ENCODE measurements around the gene FARP1.

FARP1 gene

DNA sequence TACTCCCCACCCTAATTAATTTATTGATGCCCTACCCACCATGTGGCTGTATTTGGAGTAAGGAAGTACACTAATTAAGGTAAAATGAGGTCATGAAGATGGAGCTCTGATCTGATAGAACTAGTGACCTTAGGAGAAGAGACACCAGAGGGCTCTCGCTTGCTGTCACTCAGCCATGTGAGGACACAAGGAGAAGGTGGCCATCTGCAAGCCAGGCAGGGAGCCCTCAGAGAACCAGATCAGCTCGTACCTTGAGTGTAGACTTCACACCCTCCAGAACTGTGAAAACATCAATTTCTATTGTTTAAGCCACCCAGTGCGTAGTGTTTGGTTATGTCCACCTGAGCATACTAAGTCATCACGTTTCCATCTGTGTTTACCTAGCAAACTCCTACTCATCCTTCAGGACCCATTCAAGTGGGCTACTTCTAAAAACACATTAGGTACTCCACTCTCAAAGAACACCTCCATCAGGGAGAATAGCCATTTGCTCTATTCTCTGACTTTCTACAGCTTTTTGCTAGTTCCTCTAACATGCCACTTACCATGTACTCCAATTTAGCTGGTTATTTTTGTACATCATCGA is 191.8 kb downstream of the FARP1 start:
- no peak for DNase-seq (ENCODE audit: low spot score)

DNA sequence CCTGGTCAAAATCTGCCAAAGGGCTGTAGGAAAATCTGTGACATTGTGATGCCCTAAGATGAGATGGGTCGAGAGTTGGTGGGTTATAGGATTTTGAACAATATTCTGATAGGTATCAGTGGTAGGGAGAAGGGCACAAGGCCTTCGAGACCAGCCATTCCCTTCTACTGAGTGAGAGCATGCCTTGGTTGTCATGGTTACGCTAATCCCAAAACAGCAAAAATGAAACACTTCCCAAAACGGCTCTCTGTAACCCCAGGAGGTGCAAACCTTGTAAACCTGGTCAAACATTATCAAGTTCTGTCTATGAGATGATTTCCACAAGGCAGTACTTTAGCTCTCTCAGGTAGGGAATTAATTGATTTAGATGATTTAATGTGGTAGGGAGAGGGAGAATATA is 192.8 kb downstream of the FARP1 start:
- DNase-seq (ENCODE audit: low spot score), result no peak

DNA sequence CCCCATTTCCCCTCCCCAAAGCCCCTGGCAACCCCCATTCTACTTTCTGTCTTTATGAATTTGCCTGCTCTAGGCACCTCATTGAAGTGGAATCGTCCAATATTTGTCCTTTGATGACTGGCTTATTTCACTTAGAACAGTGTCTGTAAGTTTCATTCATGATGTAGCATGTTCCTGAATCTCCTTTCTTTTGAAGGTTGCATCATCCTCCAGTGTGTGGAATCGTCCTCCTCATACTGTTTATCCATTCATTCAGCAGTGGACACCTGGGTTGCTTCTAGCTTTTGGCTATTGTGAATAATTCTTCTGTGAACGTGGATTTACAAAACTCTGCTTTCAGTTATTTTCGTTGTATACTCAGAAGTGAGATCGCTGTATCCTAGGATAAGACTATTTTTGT is 195.4 kb downstream of the FARP1 start:
- DNase-seq (ENCODE audit: low spot score), result no peak

DNA sequence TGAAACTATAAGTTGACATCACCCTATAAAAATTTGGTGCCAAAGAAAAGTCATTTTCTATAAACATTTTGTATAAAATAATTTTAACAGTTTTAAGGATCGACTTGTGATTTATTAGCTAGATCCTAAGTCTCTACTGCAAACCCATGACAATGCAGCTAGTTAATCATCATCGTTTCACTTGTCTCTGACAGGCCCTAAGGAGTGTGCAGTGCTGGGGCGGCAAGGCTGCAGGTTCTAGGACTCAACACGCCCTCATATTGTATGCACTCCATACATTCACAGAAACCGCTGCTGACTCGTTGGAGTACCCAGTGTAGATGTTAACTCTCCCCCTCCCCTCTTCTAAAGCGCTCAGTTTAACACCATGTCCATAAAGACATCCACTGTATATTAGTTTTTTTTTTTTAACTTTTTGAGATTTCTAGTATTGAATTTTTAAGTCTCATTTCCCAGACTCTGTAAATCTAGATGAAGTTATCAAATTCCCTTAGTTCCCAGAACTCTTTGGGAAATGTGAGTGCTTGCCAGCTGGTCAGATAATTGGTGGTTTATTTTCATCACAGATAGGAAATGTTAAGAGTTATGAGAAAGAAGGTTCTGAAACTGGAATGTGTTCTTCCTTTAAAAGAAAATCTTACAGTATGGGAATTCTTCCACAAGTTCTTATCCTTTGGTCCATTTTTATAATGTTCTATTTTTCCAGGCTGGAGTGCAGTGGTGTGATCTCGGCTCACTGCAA is 197.0 kb downstream of the FARP1 start:
- DNase-seq (ENCODE audit: low spot score), result no peak

GRCh38 chr13:98342953-98343352 is 200.1 kb downstream of the FARP1 start:
- no peak for DNase-seq (ENCODE audit: low spot score)

GRCh38 chr13:98343461-98343860 is 200.6 kb downstream of the FARP1 start:
- DNase-seq (ENCODE audit: low spot score), result no peak

GRCh38 chr13:98344392-98344791 is 201.5 kb downstream of the FARP1 start:
- no peak for DNase-seq (ENCODE audit: low spot score)

DNA sequence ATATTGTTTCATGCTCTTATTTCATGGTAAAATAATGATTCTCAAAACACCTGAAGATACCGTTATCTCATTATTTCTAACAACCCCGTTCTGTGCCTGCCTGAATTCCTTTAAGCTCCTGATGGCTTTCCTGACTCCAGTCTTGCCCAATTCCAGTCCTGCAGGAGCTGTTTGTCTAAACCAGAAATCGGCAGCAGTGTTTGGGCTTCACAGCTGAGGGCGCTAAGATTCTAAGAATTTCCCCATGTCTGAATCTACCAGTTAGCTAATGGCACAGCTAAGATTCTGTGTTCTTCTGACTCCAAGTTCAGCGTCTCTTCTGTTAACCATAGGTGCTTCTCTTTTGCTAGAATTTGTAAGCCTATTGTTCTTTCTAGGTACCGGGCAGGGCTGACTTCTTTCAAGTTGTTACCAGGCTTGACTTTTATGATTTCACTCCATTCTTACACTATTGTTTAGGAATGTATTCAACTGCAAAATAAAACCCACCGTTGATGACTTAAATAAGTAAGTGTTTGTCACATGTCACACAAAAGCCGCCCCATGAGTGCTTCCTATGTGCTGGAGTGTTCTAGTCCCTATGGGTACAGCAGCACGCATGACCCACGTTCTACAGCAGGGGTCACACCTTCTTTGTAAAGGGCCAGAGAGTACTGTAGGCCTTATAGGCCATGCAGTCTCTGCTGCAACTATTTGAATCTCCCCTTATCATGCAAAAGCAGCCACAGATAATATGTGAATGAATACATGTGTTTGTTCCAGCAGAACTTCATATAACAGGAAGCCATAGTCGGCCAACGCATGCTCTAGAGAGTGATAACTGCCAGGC is 202.4 kb downstream of the FARP1 start:
- DNase-seq (ENCODE audit: low spot score), result no peak

DNA sequence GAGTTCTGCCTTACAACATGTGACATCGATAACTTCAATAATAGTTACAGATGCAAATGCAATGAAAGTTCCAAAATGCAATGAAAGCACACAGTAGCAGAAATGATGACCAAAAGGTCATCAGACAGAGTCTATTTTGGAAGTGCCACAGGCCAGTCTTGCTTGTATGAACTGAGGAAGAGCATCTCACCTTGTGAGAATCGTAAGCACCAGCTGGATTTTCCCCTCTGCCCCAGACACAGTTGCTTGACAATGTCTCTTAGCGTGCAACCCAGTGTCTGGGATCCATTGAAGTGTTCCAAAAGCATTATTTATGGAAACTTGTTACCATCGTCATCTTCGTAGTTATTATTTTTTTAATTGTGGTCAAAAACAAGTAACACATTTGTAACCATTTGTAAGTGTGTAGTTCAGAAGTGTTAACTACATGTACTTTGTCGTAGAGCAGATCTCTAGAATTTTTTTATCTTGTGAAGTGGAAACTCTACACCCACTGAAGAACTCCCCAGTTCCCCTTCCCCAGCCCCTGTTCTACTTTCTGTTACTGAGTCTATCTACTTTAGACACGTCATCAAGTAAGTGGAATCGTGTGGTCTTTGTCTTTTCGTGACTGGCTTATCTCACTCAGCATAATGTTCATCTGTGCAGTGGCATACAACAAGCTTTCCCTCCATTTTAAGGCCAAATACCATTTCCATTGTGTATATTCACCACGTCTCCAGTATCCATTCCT is 204.2 kb downstream of the FARP1 start:
- DNase-seq (ENCODE audit: low spot score), result no peak

- no peak for DNase-seq (ENCODE audit: low spot score)
These were observed 204.9 kb downstream of the FARP1 start for GRCh38 chr13:98347756-98348155.

DNA sequence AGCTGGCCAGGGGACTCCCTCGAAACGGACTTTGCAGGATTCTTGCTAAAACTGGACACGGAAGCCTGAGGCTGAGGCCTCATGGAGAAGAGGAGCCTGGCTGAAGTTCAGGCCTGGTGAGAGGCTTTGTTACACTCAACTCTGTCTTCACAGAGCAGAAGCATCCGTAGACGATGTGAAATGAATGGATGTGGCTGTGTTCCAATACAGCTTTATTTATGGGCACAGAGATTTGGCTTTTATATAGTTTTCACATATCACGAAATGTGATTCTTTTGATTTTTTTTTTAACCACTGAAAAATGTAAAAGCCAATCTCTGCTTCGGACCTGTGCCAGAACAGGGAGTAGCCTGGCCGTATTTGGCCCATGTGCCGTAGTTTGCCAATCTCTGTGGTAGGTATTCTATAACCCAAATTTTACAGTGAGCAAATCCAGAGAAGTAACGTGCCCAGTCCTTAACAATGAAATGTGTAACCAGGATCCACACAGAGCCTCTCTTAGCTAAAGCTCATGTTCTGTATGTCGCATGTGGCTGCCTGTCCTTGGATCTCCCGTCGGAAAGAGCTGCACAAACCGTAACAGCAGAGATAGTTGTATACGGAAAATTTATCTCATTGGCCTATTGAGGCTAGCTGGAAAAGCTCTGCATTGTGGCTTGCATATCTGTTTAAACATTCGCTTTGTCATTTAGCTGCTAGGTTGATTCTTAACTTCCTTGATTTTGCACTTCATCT is 205.7 kb downstream of the FARP1 start:
- no peak for DNase-seq (ENCODE audit: low spot score)

GRCh38 chr13:98349731-98350305 is 206.9 kb downstream of the FARP1 start:
- DNase-seq (ENCODE audit: low spot score), result no peak

DNA sequence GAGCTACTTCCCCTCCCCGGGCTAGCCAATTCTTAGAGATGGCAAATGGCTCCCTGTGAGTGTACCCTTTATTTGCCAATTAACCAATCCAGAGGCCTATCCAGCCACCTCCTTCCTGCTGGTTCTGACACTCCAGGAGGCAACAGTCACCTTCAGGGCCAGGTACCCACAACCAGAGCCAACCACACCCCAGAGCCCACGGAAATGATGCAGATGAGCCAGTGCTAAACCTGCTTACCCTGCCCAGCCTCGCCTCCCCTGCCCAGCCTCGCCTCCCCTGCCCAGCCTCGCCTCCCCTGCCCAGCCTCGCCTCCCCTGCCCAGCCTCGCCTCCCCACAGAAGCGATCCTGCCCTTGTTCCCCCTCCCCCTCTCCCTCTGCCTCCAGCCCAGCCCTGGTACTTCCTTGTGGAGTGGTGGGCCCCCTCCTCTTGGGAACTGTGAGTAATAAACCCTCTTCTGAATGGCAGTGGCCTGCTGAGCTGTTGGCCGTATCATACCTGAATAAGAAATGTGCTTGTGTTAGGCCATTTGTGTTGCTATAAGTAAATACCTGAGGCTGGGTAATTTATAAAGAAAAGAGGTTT is 207.9 kb downstream of the FARP1 start:
- DNase-seq (ENCODE audit: low spot score), result no peak

- DNase-seq (ENCODE audit: low spot score), result no peak
These were observed 208.7 kb downstream of the FARP1 start for GRCh38 chr13:98351636-98352035.

DNA sequence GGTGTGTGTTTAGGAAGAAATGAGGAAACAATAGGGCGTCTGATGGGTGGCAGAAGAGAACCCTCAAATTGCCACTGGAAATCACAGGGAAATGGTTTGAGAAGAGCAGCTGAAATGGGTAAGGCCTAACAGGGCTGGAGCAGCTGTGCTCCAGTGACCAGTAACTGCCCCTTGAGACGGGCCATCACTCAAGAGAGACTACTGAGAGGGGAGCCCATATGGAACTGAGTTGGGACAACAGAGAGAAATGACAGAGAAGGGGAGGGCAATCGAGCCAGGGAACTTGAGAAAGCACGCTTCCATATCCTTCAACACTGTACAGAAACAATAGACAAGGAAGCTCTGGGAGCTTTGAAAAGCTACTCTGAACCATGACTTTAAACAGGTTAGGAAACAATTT is 209.3 kb downstream of the FARP1 start:
- DNase-seq (ENCODE audit: low spot score), result no peak

GRCh38 chr13:98353750-98354149 is 210.9 kb downstream of the FARP1 start:
- DNase-seq (ENCODE audit: low spot score), result no peak

DNA sequence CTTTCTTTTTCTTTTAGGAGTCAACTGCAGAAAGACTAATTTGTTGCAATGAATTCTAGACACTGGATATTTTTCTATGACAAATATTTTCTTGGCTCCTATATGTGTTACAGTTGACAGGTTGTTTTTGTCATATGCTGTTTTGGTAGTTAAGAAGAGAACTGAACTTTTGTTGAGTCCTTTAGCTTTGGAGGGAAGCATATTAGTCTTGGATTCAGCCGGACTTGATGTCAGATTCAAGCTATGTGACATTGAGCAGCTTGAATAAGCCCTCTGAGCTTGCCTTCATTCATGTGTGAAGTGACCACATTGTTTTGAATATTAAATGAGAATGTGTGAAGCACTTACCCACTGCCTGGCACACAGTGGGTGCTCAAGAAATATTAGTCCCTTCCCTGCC is 216.0 kb downstream of the FARP1 start:
- no peak for DNase-seq (ENCODE audit: low spot score)

- no peak for DNase-seq (ENCODE audit: low spot score)
These were observed 217.7 kb downstream of the FARP1 start for GRCh38 chr13:98360545-98360944.

DNA sequence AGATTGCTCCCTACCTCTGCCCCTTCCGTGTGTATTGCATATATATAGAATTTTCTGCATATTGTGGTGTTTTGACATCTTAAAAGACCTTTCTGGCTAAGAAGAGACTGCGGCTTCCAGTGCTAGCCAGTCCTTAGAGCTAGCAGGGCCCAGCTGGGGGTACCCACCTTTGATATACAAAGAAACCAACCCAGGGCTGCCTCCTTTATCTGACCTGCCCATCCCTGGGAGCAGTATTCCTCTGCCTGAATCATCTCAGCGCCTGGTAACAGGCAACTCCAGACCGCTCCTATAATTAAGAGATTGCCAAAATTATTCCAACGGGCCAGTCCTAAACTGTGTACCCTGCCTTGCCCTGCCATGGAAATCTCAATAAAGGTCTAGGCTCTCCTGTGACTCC is 220.4 kb downstream of the FARP1 start:
- no peak for DNase-seq (ENCODE audit: low spot score)

- no peak for DNase-seq (ENCODE audit: low spot score)
These were observed 221.3 kb downstream of the FARP1 start for GRCh38 chr13:98364179-98364578.

GRCh38 chr13:98364647-98365046 is 221.8 kb downstream of the FARP1 start:
- no peak for DNase-seq (ENCODE audit: low spot score)
